GM18909 (cell line): ENCODE results near the gene PADI6.

Experiments used
- ATAC-seq: cut with Tn5 transposase; IDR thresholded peaks from one replicate; pipeline ENCODE4 v1.9.1; 2021; ENCODE audit warnings: mild to moderate bottlenecking; ENCODE audit not compliant: unreplicated experiment, poor library complexity

PADI6 gene

GRCh38 chr1:17429183-17429582 is 57.2 kb downstream of the PADI6 start:
- ATAC-seq = no peak

- no peak for ATAC-seq
Observed at GRCh38 chr1:17432412-17432811, 60.4 kb downstream of the PADI6 start.

- no peak for ATAC-seq
Observed at GRCh38 chr1:17433261-17433660, 61.3 kb downstream of the PADI6 start.

- ATAC-seq = no peak
Observed at GRCh38 chr1:17434016-17434415, 62.0 kb downstream of the PADI6 start.

GRCh38 chr1:17434601-17435000 is 62.6 kb downstream of the PADI6 start:
- no peak for ATAC-seq

- no peak for ATAC-seq
Observed at GRCh38 chr1:17436380-17437174, 64.6 kb downstream of the PADI6 start.

- no peak for ATAC-seq
Observed at GRCh38 chr1:17437260-17437579, 65.2 kb downstream of the PADI6 start.

GRCh38 chr1:17437580-17438317 is 65.8 kb downstream of the PADI6 start:
- ATAC-seq = peak; percentile 36

- ATAC-seq = peak; percentile 46
Observed at GRCh38 chr1:17438318-17439249, 66.6 kb downstream of the PADI6 start.

GRCh38 chr1:17439250-17440073 is 67.5 kb downstream of the PADI6 start, which contains the start of gene RCC2:
Gene RCC2 (minus strand): TSS chr1:17439677. CDS start chr1:17438514, 1,163 bp downstream.
- peak; percentile 62 for ATAC-seq

- peak; percentile 3 for ATAC-seq
Observed at GRCh38 chr1:17440074-17440826, 68.3 kb downstream of the PADI6 start.

GRCh38 chr1:17440827-17441168 is 68.8 kb downstream of the PADI6 start:
- ATAC-seq = no peak

GRCh38 chr1:17441265-17441992 is 69.4 kb downstream of the PADI6 start:
- ATAC-seq = no peak

- ATAC-seq = no peak
Observed at GRCh38 chr1:17441993-17442357, 70.0 kb downstream of the PADI6 start.

- ATAC-seq = no peak
Observed at GRCh38 chr1:17442841-17443240, 70.8 kb downstream of the PADI6 start.

GRCh38 chr1:17447501-17447992 is 75.6 kb downstream of the PADI6 start:
- no peak for ATAC-seq
